ENCODE results near the gene ZNF536. TPM values are rescaled to one million over a fixed set of nuclear protein-coding genes. Genes with fewer than 3 reads are reported as not detected.

ZNF536 gene
- total RNA-seq, 1 experiment from 2014 or later, result not detected

GRCh38 chr19:30467239-30467638 is 95.1 kb downstream of the ZNF536 start:
- Histone ChIP-seq H3K9me2 (replicated peaks; ENCODE audit: low read length) (no peaks in the 10 kb centered on the region), H3K4me2 (ENCODE audit: low read length) (no peak overlapping the region), H2AFZ (ENCODE audit: low read length) (no peak overlapping the region), H3K9ac (ENCODE audit: low read length) (no peak overlapping the region), H4K20me1 (ENCODE audit: low read length) (no peaks in the 10 kb centered on the region), H3F3A (ENCODE audit: low read length, unreplicated experiment) (no peaks in the 10 kb centered on the region), H3K4me3 (ENCODE audit: low read length) (no peak overlapping the region), H3K4me1 (ENCODE audit: insufficient read depth, low read length) (no peaks in the 10 kb centered on the region), H3K79me2 (ENCODE audit: low read length) (no peaks in the 10 kb centered on the region), H3K27ac (ENCODE audit: low read length) (no peak overlapping the region), H3K9me3 (ENCODE audit: low read length) (no peaks in the 10 kb centered on the region), H3K27me3 (ENCODE audit: low read length) (no peaks in the 10 kb centered on the region), H3K36me3 (ENCODE audit: low read depth, low read length) (no peaks in the 10 kb centered on the region)
- ChIA-PET POLR2A (ENCODE audit: unreplicated experiment) (no interaction called here), CTCF (no interaction called here)
- DNase-seq (no peak), ATAC-seq (no peak)
- no TSS peak for BruUV-seq (replicated peaks)
- intact Hi-C loops (cut with micrococcal nuclease), result no loop called here
- TF ChIP-seq EZH2phosphoT487 (IDR thresholded peaks at IDR 0.05; ENCODE audit: borderline replicate concordance, low read length) (no peak), EZH2 (IDR thresholded peaks at IDR 0.05; ENCODE audit: low read length, unreplicated experiment) (no peak), CTCF (conservative IDR thresholded peaks at IDR 0.05; ENCODE audit: low read depth, low read length) (no peak)

GRCh38 chr19:30469774-30470173 is 97.6 kb downstream of the ZNF536 start:
- H3K4me3 ChIP-seq (ENCODE audit: low read length), result no peak overlapping the region
- ChIA-PET CTCF (no interaction called here), POLR2A (ENCODE audit: unreplicated experiment) (no interaction called here)
- H3K9me2 ChIP-seq (replicated peaks; ENCODE audit: low read length), result no peaks in the 10 kb centered on the region
- no peaks in the 10 kb centered on the region for H3K4me1 ChIP-seq (ENCODE audit: insufficient read depth, low read length)
- DNase-seq (no peak), ATAC-seq (no peak)
- H3K27ac ChIP-seq (ENCODE audit: low read length), result no peak overlapping the region
- H3K79me2 ChIP-seq (ENCODE audit: low read length), result no peaks in the 10 kb centered on the region
- TF ChIP-seq EZH2phosphoT487 (IDR thresholded peaks at IDR 0.05; ENCODE audit: borderline replicate concordance, low read length), result no peak
- TF ChIP-seq CTCF (conservative IDR thresholded peaks at IDR 0.05; ENCODE audit: low read depth, low read length), result no peak
- TF ChIP-seq EZH2 (IDR thresholded peaks at IDR 0.05; ENCODE audit: low read length, unreplicated experiment), result no peak
- H4K20me1 ChIP-seq (ENCODE audit: low read length), result no peaks in the 10 kb centered on the region
- no peak overlapping the region for H3K9ac ChIP-seq (ENCODE audit: low read length)
- H2AFZ ChIP-seq (ENCODE audit: low read length), result no peak overlapping the region
- no peaks in the 10 kb centered on the region for H3F3A ChIP-seq (ENCODE audit: low read length, unreplicated experiment)
- intact Hi-C loops (cut with micrococcal nuclease), result no loop called here
- no peak overlapping the region for H3K4me2 ChIP-seq (ENCODE audit: low read length)
- H3K9me3 ChIP-seq (ENCODE audit: low read length), result no peaks in the 10 kb centered on the region
- H3K36me3 ChIP-seq (ENCODE audit: low read depth, low read length), result no peaks in the 10 kb centered on the region
- no TSS peak for BruUV-seq (replicated peaks)
- H3K27me3 ChIP-seq (ENCODE audit: low read length), result no peaks in the 10 kb centered on the region

GRCh38 chr19:30471441-30471840 is 99.3 kb downstream of the ZNF536 start:
- no peaks in the 10 kb centered on the region for H3K27me3 ChIP-seq (ENCODE audit: low read length)

More at GRCh38 chr19:30471441-30471840, 99.3 kb downstream of the ZNF536 start:
- ChIA-PET CTCF (no interaction called here), POLR2A (ENCODE audit: unreplicated experiment) (no interaction called here)
- intact Hi-C loops (cut with micrococcal nuclease), result no loop called here
- H3K4me2 ChIP-seq (ENCODE audit: low read length), result no peak overlapping the region
- H3K4me1 ChIP-seq (ENCODE audit: insufficient read depth, low read length), result no peaks in the 10 kb centered on the region
- H3K79me2 ChIP-seq (ENCODE audit: low read length), result no peaks in the 10 kb centered on the region
- no peaks in the 10 kb centered on the region for H3K36me3 ChIP-seq (ENCODE audit: low read depth, low read length)
- BruUV-seq (replicated peaks), result no TSS peak
- DNase-seq (no peak), ATAC-seq (no peak)
- H2AFZ ChIP-seq (ENCODE audit: low read length), result no peak overlapping the region
- H3K27ac ChIP-seq (ENCODE audit: low read length), result no peak overlapping the region
- no peaks in the 10 kb centered on the region for H3F3A ChIP-seq (ENCODE audit: low read length, unreplicated experiment)
- no peaks in the 10 kb centered on the region for H4K20me1 ChIP-seq (ENCODE audit: low read length)
- no peak overlapping the region for H3K4me3 ChIP-seq (ENCODE audit: low read length)
- no peaks in the 10 kb centered on the region for H3K9me2 ChIP-seq (replicated peaks; ENCODE audit: low read length)
- H3K9me3 ChIP-seq (ENCODE audit: low read length), result no peaks in the 10 kb centered on the region
- TF ChIP-seq CTCF (conservative IDR thresholded peaks at IDR 0.05; ENCODE audit: low read depth, low read length) (no peak), EZH2 (IDR thresholded peaks at IDR 0.05; ENCODE audit: low read length, unreplicated experiment) (no peak), EZH2phosphoT487 (IDR thresholded peaks at IDR 0.05; ENCODE audit: borderline replicate concordance, low read length) (no peak)
- H3K9ac ChIP-seq (ENCODE audit: low read length), result no peak overlapping the region
